Kidney (tissue), 2 donors: ENCODE data around the gene GTPBP6. TPM values are rescaled to one million over a fixed set of nuclear protein-coding genes. Genes with fewer than 3 reads are reported as not detected.

ENCODE experiments used
- polyA plus RNA-seq: library from polyadenylated mRNA; stranded (reverse); fragments of 350-450 nt; fragmentation: Illumina TruSeq; extraction: RNeasy Lipid Tissue Mini Kit (QIAGEN cat#74804); gene quantifications from one replicate; pipeline ENCODE4 v1.2.3, GENCODE V29; 2014; ENCODE audit warnings: low read depth, low replicate concordance; ENCODE audit not compliant: insufficient read depth
- total RNA-seq: library from RNA; stranded (reverse); fragmentation: NEBNext Ultra II Directional; extraction: Animal tissue kit (Norgen Biotek cat#: 25700); gene quantifications from one replicate; pipeline ENCODE4 v1.2.1, GENCODE V29; 2021
- donor health status: DM: yes; HTN: yes; CAD: no.

GTPBP6 gene
- total and polyA plus RNA-seq, 2 donors from 2014 or later, result 50.1 to 61.9 TPM

Other genes starting within 250 kb of the GTPBP6 start
- 11.0 TPM for gene PLCXD1, start 37.4 kb downstream of the GTPBP6 start, total RNA-seq
- 4.9 TPM for gene PLCXD1, start 37.4 kb downstream of the GTPBP6 start, polyA plus RNA-seq
- 14.4 TPM for gene PPP2R3B, start 68.1 kb upstream of the GTPBP6 start, total RNA-seq
- gene PPP2R3B, start 68.1 kb upstream of the GTPBP6 start, polyA plus RNA-seq, result 14.1 TPM